ENCODE measurements around the gene CDH23.

CDH23 gene

GRCh38 chr10:71547876-71548846, 151.4 kb downstream of the CDH23 start:
- no peak for DNase-seq

- no peak for DNase-seq
Observed at GRCh38 chr10:71549766-71550533, 153.2 kb downstream of the CDH23 start.

GRCh38 chr10:71550628-71551027, 153.9 kb downstream of the CDH23 start:
- no peak for DNase-seq

- no peak for DNase-seq
Observed at GRCh38 chr10:71551970-71552369, 155.2 kb downstream of the CDH23 start.

GRCh38 chr10:71553432-71553831, 156.7 kb downstream of the CDH23 start:
- no peak for DNase-seq

GRCh38 chr10:71554671-71555070, 158.0 kb downstream of the CDH23 start:
- no peak for DNase-seq

- no peak for DNase-seq
Observed at GRCh38 chr10:71555087-71555723, 158.5 kb downstream of the CDH23 start.

GRCh38 chr10:71555724-71556119, 159.0 kb downstream of the CDH23 start:
- no peak for DNase-seq

- no peak for DNase-seq
Observed at GRCh38 chr10:71558991-71559390, 162.3 kb downstream of the CDH23 start.

- no peak for DNase-seq
Observed at GRCh38 chr10:71561003-71561574, 164.4 kb downstream of the CDH23 start.

GRCh38 chr10:71562181-71562580, 165.5 kb downstream of the CDH23 start:
- DNase-seq, result no peak

- no peak for DNase-seq
Observed at GRCh38 chr10:71562904-71563303, 166.2 kb downstream of the CDH23 start.

GRCh38 chr10:71564194-71564820, 167.6 kb downstream of the CDH23 start:
- no peak for DNase-seq

- no peak for DNase-seq
Observed at GRCh38 chr10:71565284-71566000, 168.7 kb downstream of the CDH23 start.

GRCh38 chr10:71567006-71567405, 170.3 kb downstream of the CDH23 start:
- no peak for DNase-seq

- DNase-seq, result no peak
Observed at GRCh38 chr10:71568896-71569492, 172.3 kb downstream of the CDH23 start.

- DNase-seq, result no peak
Observed at GRCh38 chr10:71569775-71570588, 173.3 kb downstream of the CDH23 start.

GRCh38 chr10:71571460-71572175, 174.9 kb downstream of the CDH23 start:
- no peak for DNase-seq

- no peak for DNase-seq
Observed at GRCh38 chr10:71572962-71573361, 176.2 kb downstream of the CDH23 start.

Measured in NCI-H1436 treated with DMSO at 0.1 percent for 48 hours (cell line).